DOHH2 (cell line): Measurements from ENCODE around the gene APCDD1L.

Source experiments
- H3F3A ChIP-seq: fragments of 200-600 bp; sonication (generic), shearing (Covaris generic); 2 replicates; pipeline ENCODE4 v1.6.0; 2016; ENCODE audit warnings: antibody characterized with exemption, mild to moderate bottlenecking; ENCODE audit not compliant: control insufficient read depth, insufficient read depth
- H3K27ac ChIP-seq: fragments of 200-600 bp; sonication (generic); 2 replicates; pipeline ENCODE4 v1.5.1; 2014; ENCODE audit warnings: low read depth, mild to moderate bottlenecking, low read length, moderate library complexity
- H3K27me3 ChIP-seq: fragments of 200-600 bp; sonication (generic); 2 replicates; pipeline ENCODE4 v1.6.1; 2014; ENCODE audit warnings: mild to moderate bottlenecking, low read length, mixed read lengths; ENCODE audit not compliant: control insufficient read depth
- H3K36me3 ChIP-seq: fragments of 200-600 bp; sonication (generic); 2 replicates; pipeline ENCODE4 v1.6.1; 2014; ENCODE audit warnings: mild to moderate bottlenecking, low read length, moderate library complexity, mixed read lengths; ENCODE audit not compliant: control insufficient read depth
- H3K4me1 ChIP-seq: fragments of 200-600 bp; sonication (generic); 2 replicates; pipeline ENCODE4 v1.6.1; 2014; ENCODE audit warnings: mild to moderate bottlenecking, low read length, mixed read lengths; ENCODE audit not compliant: control insufficient read depth
- H3K4me2 ChIP-seq: fragments of 200-600 bp; sonication (generic); 2 replicates; pipeline ENCODE4 v1.6.0; 2014; ENCODE audit warnings: mild to moderate bottlenecking, low read length, moderate library complexity
- H3K4me3 ChIP-seq: fragments of 200-600 bp; sonication (generic); 2 replicates; pipeline ENCODE4 v1.5.1; 2014; ENCODE audit warnings: mild to moderate bottlenecking, low read length, mixed read lengths
- H3K79me2 ChIP-seq: fragments of 200-600 bp; sonication (generic); 2 replicates; pipeline ENCODE4 v1.6.1; 2014; ENCODE audit warnings: mild to moderate bottlenecking, low read length, mixed read lengths; ENCODE audit not compliant: control insufficient read depth
- H3K9me2 ChIP-seq: fragments of 200-600 bp; sonication (generic); replicated peaks from 2 replicates; pipeline ENCODE4 v1.6.1; 2014; ENCODE audit warnings: mild to moderate bottlenecking, low read length, mixed read lengths; ENCODE audit not compliant: control insufficient read depth
- H3K9me3 ChIP-seq: fragments of 200-600 bp; sonication (generic); 2 replicates; pipeline ENCODE4 v1.6.1; 2014; ENCODE audit warnings: antibody characterized with exemption, low read length, mixed read lengths; ENCODE audit not compliant: control insufficient read depth, insufficient read depth
- H4K20me1 ChIP-seq: fragments of 200-600 bp; sonication (generic); 2 replicates; pipeline ENCODE4 v1.6.0; 2014; ENCODE audit warnings: low read depth, mild to moderate bottlenecking, antibody characterized with exemption, low read length, moderate library complexity; ENCODE audit not compliant: control insufficient read depth, insufficient read depth
- CTCF ChIP-seq: fragments of 200-600 bp; sonication (generic); IDR thresholded peaks from one replicate; pipeline ENCODE4 v1.5.1; 2014; ENCODE audit warnings: antibody characterized with exemption, mild to moderate bottlenecking, low read depth, low read length; ENCODE audit not compliant: poor library complexity, severe bottlenecking
- EZH2phosphoT487 ChIP-seq: fragments of 200-600 bp; sonication (generic); IDR thresholded peaks from 2 replicates; pipeline ENCODE4 v1.6.1; 2017; ENCODE audit warnings: borderline replicate concordance, mild to moderate bottlenecking, antibody characterized with exemption, low read length, moderate library complexity, mixed read lengths

APCDD1L gene

DNA sequence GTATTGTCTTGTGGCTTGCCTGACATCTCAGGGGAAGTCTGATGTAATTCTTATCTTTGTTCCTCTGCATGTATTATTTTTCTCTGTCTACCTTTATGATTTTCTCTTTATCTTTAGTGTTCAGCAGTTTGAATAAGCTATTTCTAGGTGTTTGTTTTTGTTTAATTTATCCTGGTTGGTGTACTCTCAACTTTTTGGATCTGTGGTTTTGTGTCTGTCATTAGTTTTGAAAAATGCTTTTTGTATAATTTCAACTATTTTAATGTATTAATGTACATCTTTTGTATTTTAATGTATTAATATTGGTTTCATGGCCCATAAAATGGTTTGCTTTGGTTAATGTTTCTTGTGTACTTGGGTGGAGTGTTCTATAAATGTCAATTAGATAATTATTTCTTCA, 15.9 kb upstream of the APCDD1L start:
- Histone ChIP-seq H3K4me1 (no peaks in the 10 kb centered on the region), H3K27me3 (no peaks in the 10 kb centered on the region; the same call in 1 of the 2 replicates), H3K9me3 (no peaks in the 10 kb centered on the region), H3F3A (no peaks in the 10 kb centered on the region), H3K4me2 (no peak overlapping the region), H3K36me3 (no peaks in the 10 kb centered on the region), H4K20me1 (no peaks in the 10 kb centered on the region), H3K79me2 (no peaks in the 10 kb centered on the region), H3K4me3 (no peak overlapping the region), H3K9me2 (no peaks in the 10 kb centered on the region), H3K27ac (no peak overlapping the region)
- TF ChIP-seq CTCF (no peak), EZH2phosphoT487 (no peak)

DNA sequence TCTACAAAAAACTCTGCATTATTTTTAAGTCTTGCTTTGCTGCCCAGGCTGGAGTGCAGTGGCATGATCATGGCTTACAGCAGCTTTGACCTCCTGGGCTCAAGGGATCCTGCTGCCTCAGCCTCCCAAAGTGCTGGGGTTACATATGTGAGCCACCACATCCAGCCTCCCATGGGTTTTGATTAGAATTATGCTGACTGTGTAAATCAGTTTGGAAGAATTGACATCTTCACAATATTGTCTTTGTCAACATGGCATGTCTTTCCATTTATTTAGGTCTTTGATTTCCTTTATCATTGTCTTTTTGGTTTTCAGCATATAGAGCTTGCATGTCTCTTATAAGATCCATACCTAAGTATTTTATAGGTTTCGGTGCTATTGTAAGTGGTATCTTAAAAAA, 13.2 kb upstream of the APCDD1L start:
- no peaks in the 10 kb centered on the region for H3K9me2 ChIP-seq
- TF ChIP-seq EZH2phosphoT487 (no peak), CTCF (no peak)
- no peaks in the 10 kb centered on the region for H3K9me3 ChIP-seq
- no peaks in the 10 kb centered on the region for H3K79me2 ChIP-seq
- no peaks in the 10 kb centered on the region for H3F3A ChIP-seq
- H4K20me1 ChIP-seq, result no peaks in the 10 kb centered on the region
- no peaks in the 10 kb centered on the region; the same call in 1 of the 2 replicates for H3K27me3 ChIP-seq
- H3K4me1 ChIP-seq, result no peaks in the 10 kb centered on the region
- H3K4me3 ChIP-seq, result no peak overlapping the region
- H3K36me3 ChIP-seq, result no peaks in the 10 kb centered on the region
- no peak overlapping the region for H3K27ac ChIP-seq
- no peak overlapping the region for H3K4me2 ChIP-seq

GRCh38 chr20:58526411-58526810, 11.2 kb upstream of the APCDD1L start:
- no peaks in the 10 kb centered on the region for H3K4me1 ChIP-seq
- TF ChIP-seq CTCF (no peak), EZH2phosphoT487 (no peak)
- no peak overlapping the region for H3K4me2 ChIP-seq
- no peaks in the 10 kb centered on the region for H4K20me1 ChIP-seq
- H3K4me3 ChIP-seq, result no peak overlapping the region
- H3K79me2 ChIP-seq, result no peaks in the 10 kb centered on the region
- H3K27ac ChIP-seq, result no peak overlapping the region
- H3K36me3 ChIP-seq, result no peaks in the 10 kb centered on the region
- no peaks in the 10 kb centered on the region for H3F3A ChIP-seq
- no peaks in the 10 kb centered on the region for H3K27me3 ChIP-seq
- no peaks in the 10 kb centered on the region for H3K9me2 ChIP-seq
- H3K9me3 ChIP-seq, result no peaks in the 10 kb centered on the region

DNA sequence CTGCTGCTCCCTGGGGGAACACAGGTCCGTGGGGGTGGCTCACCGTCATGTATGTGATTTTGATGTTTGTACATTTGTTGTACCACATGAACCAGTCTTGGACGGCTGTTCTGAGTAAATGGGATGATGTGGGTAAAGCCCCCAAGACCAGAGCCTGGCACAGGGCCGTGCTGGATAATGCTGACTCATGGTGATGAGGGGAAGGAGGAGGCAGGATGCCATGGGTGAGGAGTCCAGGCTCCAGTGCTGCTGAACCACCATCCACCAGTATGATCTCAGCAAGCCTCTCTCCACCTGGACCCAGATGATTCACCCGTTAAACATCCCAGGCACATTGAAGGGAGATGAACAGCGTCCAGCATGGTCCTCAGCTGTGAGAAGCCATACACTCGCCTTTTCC, 9.6 kb upstream of the APCDD1L start:
- H3K9me3 ChIP-seq, result no peaks in the 10 kb centered on the region
- H3K4me1 ChIP-seq, result no peaks in the 10 kb centered on the region
- no peaks in the 10 kb centered on the region for H3F3A ChIP-seq
- H3K36me3 ChIP-seq, result no peaks in the 10 kb centered on the region
- no peaks in the 10 kb centered on the region for H4K20me1 ChIP-seq
- no peaks in the 10 kb centered on the region for H3K79me2 ChIP-seq
- H3K9me2 ChIP-seq, result no peaks in the 10 kb centered on the region
- H3K4me2 ChIP-seq, result no peak overlapping the region
- no peaks in the 10 kb centered on the region for H3K27me3 ChIP-seq
- H3K4me3 ChIP-seq, result no peak overlapping the region
- no peak overlapping the region for H3K27ac ChIP-seq
- TF ChIP-seq EZH2phosphoT487 (no peak), CTCF (no peak)
